Loucy (cell line): Measurements from ENCODE around the gene RNPS1.

ENCODE experiments used
- H2AFZ ChIP-seq: fragments of 200-600 bp; sonication (generic); 2 replicates; pipeline ENCODE4 v1.6.0; 2016; ENCODE audit warnings: antibody characterized with exemption, mild to moderate bottlenecking, low read length, moderate library complexity
- H3F3A ChIP-seq: fragments of 200-600 bp; 2 replicates; pipeline ENCODE4 v1.6.0; 2016; ENCODE audit warnings: antibody characterized with exemption, low read depth, mild to moderate bottlenecking
- H3K27me3 ChIP-seq: fragments of 200-600 bp; sonication (generic); 2 replicates; pipeline ENCODE4 v1.6.1; 2014; ENCODE audit warnings: low read length, mild to moderate bottlenecking; ENCODE audit not compliant: insufficient read depth, poor library complexity, severe bottlenecking
- H3K36me3 ChIP-seq: fragments of 200-600 bp; sonication (generic); 2 replicates; pipeline ENCODE4 v1.6.1; 2016; ENCODE audit warnings: low read length; ENCODE audit not compliant: insufficient read depth
- H3K4me1 ChIP-seq: fragments of 200-600 bp; sonication (generic); 2 replicates; pipeline ENCODE4 v1.5.1; 2014; ENCODE audit warnings: low read length, mild to moderate bottlenecking; ENCODE audit not compliant: insufficient read depth, poor library complexity, severe bottlenecking
- H3K4me2 ChIP-seq: fragments of 200-600 bp; sonication (generic); 2 replicates; pipeline ENCODE4 v1.6.0; 2014; ENCODE audit warnings: antibody characterized with exemption, low read length, low read depth, mild to moderate bottlenecking; ENCODE audit not compliant: poor library complexity, severe bottlenecking
- H3K4me3 ChIP-seq: fragments of 200-600 bp; sonication (generic); 2 replicates; pipeline ENCODE4 v1.5.1; 2014; ENCODE audit warnings: low read length, mild to moderate bottlenecking, mixed read lengths; ENCODE audit not compliant: poor library complexity, severe bottlenecking
- H3K79me2 ChIP-seq: fragments of 200-600 bp; sonication (generic); 2 replicates; pipeline ENCODE4 v1.6.1; 2014; ENCODE audit warnings: low read length; ENCODE audit not compliant: insufficient read depth
- H3K9ac ChIP-seq: fragments of 200-600 bp; sonication (generic); 2 replicates; pipeline ENCODE4 v1.6.0; 2014; ENCODE audit warnings: mild to moderate bottlenecking, low read depth, low read length, moderate library complexity; ENCODE audit not compliant: poor library complexity, severe bottlenecking
- H3K9me2 ChIP-seq: fragments of 200-600 bp; sonication (generic); replicated peaks from 2 replicates; pipeline ENCODE4 v1.6.1; 2016; ENCODE audit warnings: low read depth, low read length, mixed read lengths
- H3K9me3 ChIP-seq: fragments of 200-600 bp; sonication (generic); 2 replicates; pipeline ENCODE4 v1.6.1; 2014; ENCODE audit warnings: mild to moderate bottlenecking, antibody characterized with exemption, low read length, low read depth; ENCODE audit not compliant: insufficient read depth
- H4K20me1 ChIP-seq: fragments of 200-600 bp; sonication (generic); 2 replicates; pipeline ENCODE4 v1.6.0; 2014; ENCODE audit warnings: antibody characterized with exemption, low read length, mild to moderate bottlenecking; ENCODE audit not compliant: insufficient read depth, poor library complexity, severe bottlenecking
- CTCF ChIP-seq: fragments of 200-600 bp; sonication (generic); conservative IDR thresholded peaks from 2 replicates; pipeline ENCODE4 v1.5.1; 2014; ENCODE audit warnings: mild to moderate bottlenecking, antibody characterized with exemption, low read length
- EZH2phosphoT487 ChIP-seq: fragments of 200-600 bp; IDR thresholded peaks from 2 replicates; pipeline ENCODE4 v1.6.1; 2018; ENCODE audit warnings: antibody characterized with exemption, mild to moderate bottlenecking, moderate library complexity, borderline replicate concordance

RNPS1 gene

GRCh38 chr16:2214719-2214968, 53.3 kb downstream of the RNPS1 start, which contains the start of gene PGP:
Gene PGP, minus strand, starts transcription at chr16:2214840. Its CDS starts 63 bp downstream, at chr16:2214777.
- Histone ChIP-seq H3K36me3 (no peaks in the 10 kb centered on the region; the same call in 1 of the 2 replicates), H3K4me3 (peak within 1 kb of the TSS; percentile 80), H3F3A (no peaks in the 10 kb centered on the region), H3K27me3 (no peaks in the 10 kb centered on the region), H2AFZ (peak within 1 kb of the TSS; percentile 81), H3K4me1 (peaks cover 5% of the 10 kb centered on the region), H3K9ac (peak within 1 kb of the TSS; percentile 68), H3K4me2 (peak within 1 kb of the TSS; percentile 80), H3K9me3 (no peaks in the 10 kb centered on the region), H3K79me2 (peaks cover 16% of the 10 kb centered on the region), H3K9me2 (no peaks in the 10 kb centered on the region), H4K20me1 (no peaks in the 10 kb centered on the region)
- TF ChIP-seq EZH2phosphoT487 (no peak), CTCF (no peak)

- Histone ChIP-seq H3K4me2 (peak overlapping the region; percentile 80), H3K9ac (peak overlapping the region; percentile 68), H4K20me1 (no peaks in the 10 kb centered on the region), H3K4me3 (peak overlapping the region; percentile 73), H3K9me3 (no peaks in the 10 kb centered on the region), H3K4me1 (peaks cover 5% of the 10 kb centered on the region), H2AFZ (no peak overlapping the region), H3K9me2 (no peaks in the 10 kb centered on the region), H3K79me2 (peaks cover 16% of the 10 kb centered on the region), H3F3A (no peaks in the 10 kb centered on the region), H3K36me3 (no peaks in the 10 kb centered on the region; the same call in 1 of the 2 replicates), H3K27me3 (no peaks in the 10 kb centered on the region)
- TF ChIP-seq CTCF (no peak), EZH2phosphoT487 (no peak)
These were observed 53.9 kb downstream of the RNPS1 start for GRCh38 chr16:2213817-2214718.

GRCh38 chr16:2212362-2213324, 55.3 kb downstream of the RNPS1 start:
- TF ChIP-seq EZH2phosphoT487 = no peak
- Histone ChIP-seq H3K9me3 (no peaks in the 10 kb centered on the region), H3K79me2 (peaks cover 16% of the 10 kb centered on the region), H3F3A (no peaks in the 10 kb centered on the region), H2AFZ (no peak overlapping the region), H3K36me3 (no peaks in the 10 kb centered on the region; the same call in 1 of the 2 replicates), H3K4me1 (peaks cover 5% of the 10 kb centered on the region), H3K9me2 (no peaks in the 10 kb centered on the region), H4K20me1 (no peaks in the 10 kb centered on the region), H3K4me2 (peak overlapping the region; percentile 80), H3K4me3 (peak overlapping the region; percentile 73), H3K9ac (peak overlapping the region; percentile 68), H3K27me3 (no peaks in the 10 kb centered on the region)
